Non-pigmented ciliary epithelial cell (primary cell): ENCODE results near the gene C3orf49.

Experiments used
- DNase-seq: peaks from one replicate; pipeline ENCODE4 v3.0.0-alpha.2; 2010; ENCODE audit warnings: low read depth

Gene C3orf49

DNA sequence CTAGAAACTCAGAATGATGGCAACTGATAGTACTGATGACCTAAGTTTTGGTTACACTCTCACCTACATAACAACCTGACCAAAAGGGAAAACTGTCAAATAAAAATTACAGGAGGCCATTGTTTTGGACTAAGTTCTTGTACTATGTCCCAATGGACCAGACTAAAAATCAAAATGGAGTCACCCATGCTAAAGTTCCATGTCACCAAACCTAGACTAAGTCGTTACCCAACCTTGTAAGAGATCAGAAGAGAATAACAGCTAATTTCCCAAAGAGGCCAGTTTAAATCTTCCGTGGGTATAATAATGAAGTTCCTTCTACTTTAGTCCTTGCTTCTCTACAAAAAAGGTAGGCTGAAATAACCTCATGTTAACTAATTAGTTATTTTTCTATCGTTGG is 32.2 kb downstream of the C3orf49 start:
- DNase-seq = no peak

DNA sequence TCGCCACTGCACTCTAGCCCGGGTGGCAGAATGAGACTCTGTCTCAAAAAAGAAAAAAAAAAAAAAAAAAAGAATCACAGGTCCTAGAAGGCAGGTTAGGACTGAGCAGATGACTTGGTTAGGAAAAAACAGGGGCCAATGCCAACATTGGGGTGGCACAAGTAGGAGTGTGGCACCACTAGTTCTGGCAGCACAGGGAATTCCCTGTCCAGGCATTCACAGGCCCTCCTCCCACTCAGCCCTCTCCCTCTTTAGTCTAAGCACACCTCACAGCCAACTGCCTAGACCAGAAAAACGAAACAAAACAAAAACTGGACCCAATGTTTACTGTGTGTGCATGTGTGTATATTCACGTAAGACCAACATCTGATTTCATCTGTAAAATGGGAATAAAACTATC is 34.0 kb downstream of the C3orf49 start:
- DNase-seq = no peak

DNA sequence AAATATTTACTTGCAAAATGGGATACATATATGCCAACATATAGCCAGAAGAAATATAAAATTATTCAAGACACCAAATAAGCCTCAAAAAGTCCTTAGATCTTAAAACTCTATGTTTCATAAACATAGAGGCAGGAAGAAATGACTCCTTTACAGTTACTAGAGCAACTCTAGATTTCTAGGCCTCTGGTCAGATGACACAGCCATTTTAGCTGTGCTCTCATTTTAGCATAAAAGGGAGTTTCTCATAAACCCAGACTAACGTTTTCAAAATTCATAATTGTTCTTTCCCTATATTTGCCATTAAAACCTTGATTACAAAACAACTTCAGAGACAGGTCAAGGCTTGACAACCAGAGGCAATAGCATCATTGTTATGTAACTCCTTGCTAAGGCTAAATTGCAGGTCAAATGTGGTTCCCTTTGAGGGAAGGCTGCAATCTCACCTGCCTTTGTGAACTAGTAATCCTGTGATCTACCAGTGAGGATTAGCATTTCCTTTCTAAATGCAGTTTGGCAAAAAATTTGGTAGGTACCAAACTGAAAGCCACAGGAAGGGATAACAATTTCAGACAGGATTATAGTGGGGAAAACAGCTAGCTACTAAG is 36.3 kb downstream of the C3orf49 start:
- no peak for DNase-seq

DNA sequence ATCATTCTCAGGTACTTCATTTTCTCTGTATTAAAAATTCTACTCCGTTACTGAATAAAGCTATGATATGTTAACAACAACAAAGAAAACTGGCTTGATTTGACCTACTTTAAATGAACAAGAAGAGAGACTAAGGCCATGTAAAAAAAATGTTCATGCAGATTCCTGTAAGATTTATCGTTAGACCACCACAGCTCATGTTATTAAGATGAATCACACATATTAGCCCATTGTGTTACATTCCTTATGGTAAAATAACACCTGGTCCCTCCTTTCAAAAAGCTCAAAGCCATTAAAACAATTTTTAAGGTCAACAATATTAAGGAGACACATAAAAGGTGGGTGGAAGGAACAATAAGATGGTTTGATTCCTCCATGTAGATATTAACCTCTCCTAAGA is 38.2 kb downstream of the C3orf49 start:
- DNase-seq = peak; percentile 24

DNA sequence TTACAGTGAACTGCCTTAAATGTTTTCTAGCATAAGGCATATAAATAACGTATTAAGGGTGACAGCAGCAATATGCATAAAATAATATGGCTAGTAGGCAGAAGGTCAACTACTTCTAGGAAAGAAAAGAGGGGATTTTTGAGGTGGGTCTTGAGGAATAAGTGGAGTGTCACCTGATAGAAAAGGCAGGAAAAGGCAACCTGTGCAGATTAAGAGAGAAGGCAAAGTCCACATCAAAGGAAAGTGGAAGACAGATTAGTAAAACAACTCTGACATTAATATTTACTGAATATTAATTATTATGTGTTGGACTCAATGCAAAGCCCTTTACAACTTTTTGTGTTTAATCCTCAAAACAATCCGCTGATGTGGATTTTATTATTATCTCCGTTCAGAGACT is 41.7 kb downstream of the C3orf49 start:
- no peak for DNase-seq

DNA sequence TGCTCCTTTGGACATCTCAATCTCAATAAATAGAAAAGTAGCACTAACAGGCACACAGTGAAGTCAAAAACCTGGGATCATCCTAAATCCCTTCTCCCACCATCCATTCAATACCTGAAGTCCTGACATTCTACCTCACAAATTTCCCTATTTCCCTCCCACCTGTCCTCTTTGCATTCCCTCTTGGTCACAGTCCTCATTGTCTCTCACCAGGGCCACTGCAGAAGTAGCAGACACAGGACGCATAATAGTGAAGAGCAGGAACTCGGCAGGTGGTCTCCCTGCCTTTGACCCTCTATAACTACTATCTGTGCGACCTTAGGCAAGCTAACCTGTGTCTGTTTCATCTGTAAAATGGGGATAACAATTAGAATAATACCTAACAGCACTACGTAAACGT is 42.2 kb downstream of the C3orf49 start:
- DNase-seq = no peak

DNA sequence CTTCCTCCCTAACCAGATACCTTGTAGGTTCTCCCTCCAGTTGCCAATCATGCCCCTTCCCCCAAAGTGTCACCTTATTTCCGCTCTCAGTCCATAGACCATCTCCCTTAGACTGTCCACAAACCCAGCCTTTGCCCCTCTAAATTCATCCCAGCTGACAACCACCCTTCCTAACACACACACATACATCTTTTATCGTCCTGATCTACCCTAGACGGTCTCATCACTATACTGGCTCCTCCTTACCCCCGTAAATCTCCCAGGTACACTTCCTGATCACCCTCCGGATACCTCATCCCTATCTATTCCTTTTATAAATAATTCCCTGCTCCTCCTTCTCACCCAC is 43.7 kb downstream of the C3orf49 start:
- DNase-seq = no peak

DNA sequence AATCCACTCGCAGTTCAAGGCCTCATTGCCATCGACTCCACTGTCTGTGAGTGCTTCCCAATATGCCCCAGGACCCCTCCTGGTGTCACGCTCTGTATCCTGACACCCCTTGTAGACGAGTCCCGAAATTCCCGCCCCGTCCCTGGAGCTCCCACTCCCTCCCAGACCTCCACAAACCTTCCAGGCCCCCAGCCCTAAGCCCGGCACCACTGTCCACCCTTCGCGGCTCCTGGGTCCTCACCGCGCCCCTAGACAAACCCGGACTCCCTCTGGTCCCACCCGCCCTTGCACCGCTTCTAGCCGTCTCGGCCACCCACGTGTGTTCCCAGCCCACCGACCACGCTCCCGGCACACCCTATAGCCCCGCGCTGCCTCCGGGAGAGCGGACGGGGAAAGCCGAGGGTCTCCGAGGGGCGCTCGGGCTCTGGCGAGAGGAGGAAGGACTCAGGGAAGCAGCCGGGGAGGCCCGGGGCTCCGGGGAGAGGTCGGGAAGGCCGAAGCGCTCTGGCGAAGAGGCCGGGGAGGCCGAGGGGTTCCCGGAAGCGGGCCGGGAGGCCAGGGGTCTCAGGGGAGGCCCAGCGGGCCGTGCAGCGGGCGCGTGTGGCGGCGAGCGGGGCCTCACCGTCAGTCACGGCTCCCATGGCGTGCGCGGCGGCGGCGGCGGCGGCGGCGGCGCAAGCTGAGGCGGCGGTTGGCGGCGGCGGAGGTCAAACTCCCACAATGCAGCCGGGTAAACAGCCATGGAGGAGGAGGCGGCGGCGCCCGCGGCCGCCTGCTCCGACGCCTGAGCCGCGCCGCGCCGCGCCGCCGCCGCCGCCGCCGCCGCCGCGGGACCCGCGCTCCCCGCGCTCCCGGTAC is 44.3 kb downstream of the C3orf49 start, which contains the start of the genes ATXN7 and THOC7:
TSS of gene ATXN7 (plus strand) at position 718 of the 858 bp plus-strand sequence. CDS start 48,732 bp downstream, outside the sequence.
TSS of gene THOC7 (minus strand) at position 656 of the 858 bp plus-strand sequence. CDS start at position 641, 15 bp downstream.
- DNase-seq = no peak

DNA sequence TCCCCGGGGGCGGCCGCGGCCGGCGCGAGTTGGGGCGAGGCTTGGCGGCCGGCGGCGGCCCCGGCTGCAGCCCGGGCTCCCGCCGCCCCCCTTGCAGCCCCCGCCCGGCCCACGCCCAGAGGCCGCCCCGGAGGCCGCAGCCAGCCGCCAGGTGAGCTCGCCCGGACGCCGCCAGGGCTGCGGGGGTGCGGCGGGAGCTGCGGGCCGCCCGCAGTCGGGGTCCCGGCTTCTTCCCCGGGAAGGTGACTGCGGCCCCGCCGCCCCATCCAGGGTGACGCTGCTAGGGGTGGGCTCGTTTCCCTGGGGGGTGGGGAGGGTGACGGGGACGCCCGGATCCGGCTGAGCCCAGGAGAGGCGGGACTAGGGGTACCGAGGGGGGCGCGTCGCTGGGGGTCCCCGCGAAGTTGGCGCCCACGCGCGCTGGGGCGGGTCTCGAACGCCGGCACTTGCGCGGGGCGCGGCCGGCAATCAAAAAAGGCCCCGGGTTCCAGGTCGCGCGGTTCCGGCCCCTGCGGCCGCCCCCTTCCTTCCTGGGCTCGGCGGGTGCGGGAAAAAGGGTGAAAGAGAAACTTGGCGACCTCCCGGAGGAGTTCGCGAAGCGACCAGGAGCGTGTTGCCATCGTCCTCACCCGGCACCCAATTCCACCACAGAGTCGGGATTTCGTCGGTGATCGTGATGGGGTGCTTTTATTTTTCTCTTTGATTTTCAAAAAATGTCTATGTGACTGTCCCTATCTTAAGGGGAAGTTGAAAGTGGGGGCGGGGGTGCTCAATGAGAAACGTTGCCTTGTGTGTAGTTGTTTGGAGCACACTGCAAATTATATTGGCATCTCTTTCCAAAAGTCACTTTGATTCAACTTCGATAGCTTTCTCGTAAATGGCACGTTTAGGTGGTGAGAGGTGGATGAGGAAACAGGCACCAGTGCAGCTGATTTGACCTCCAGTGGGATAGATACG is 45.2 kb downstream of the C3orf49 start:
- no peak for DNase-seq

DNA sequence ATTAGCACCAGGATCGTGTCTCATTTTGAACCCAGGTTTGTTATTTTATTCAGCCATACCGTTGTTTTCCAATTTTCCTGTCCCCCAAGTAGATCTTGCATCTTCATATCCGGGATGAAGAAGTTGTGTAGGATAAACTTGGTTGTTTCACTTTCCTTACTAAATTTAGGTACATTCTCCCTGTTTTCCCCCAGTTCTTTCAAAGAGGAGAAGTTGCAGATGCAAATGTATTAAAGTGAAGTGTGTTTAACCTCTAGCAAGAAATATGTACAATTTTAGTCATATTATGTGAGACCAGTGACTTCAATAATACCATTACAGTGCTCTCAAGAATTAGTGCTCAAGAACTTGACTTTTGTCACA is 45.8 kb downstream of the C3orf49 start:
- no peak for DNase-seq

DNA sequence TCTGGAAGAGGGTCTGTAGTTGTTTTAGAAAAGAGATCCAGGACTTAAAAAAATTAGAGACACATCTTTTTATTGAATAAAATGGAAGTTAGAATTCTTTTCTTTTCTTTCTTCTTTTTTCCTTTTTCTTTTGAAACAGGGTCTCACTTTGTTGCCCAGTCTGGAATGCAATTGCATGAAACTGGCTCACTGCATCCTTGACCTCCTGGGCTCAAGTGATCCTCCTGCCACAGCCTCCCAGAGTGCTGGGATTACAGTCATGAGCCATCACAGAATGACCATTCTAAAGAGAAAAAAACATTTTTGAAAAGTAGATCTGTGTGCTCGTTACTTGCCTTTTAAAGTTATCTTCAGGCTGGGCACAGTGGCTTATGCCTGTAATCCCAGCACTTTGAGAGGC is 48.1 kb downstream of the C3orf49 start:
- DNase-seq = no peak

DNA sequence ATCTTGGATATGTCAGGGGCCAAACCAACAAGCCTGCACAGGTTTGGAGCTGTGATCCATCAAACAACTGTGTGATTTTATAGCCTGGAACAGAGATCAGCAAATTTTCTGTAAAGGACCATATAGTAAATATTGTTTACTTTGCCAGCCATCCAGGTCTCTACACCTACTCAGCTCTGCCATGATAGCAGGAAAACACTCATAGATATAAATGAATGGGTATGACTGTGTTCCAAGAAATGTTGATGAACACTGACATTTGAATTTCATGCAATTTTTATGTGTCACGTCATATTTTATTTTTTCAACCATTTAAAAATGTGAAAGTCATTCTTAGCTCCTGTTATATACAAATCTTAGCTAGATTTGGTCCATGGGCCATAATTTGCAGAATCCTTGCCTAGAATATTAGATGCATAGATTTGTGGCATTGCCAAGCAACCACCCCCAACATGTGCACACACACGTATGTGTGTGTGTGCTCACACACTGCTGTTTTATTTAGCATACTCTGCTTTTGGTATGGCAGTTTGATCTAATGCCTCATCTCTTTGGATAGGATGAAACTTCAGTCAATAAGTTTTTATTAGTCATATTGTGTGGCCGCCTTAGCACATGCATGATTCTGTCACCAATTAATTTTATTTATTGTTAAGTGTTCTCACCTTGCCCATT is 51.0 kb downstream of the C3orf49 start:
- DNase-seq = no peak

DNA sequence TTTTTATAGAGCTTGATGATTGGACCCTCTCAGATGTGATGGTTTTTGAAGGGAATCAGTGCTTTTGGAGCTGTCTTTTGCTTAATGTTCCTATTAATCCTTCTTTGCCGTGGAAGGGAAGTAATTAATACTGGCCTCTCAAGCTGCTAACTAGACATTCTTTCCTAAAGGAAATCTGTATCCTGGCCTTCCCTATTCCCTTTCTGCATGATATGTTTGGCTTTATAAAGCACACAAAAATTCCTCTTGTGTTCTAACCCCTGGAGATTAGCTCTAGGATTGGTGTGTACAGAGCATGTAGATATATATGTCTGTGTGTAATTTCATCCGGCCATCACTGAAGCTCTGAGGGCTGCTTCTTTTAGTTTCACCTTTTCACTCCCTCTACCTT is 51.5 kb downstream of the C3orf49 start:
- no peak for DNase-seq

DNA sequence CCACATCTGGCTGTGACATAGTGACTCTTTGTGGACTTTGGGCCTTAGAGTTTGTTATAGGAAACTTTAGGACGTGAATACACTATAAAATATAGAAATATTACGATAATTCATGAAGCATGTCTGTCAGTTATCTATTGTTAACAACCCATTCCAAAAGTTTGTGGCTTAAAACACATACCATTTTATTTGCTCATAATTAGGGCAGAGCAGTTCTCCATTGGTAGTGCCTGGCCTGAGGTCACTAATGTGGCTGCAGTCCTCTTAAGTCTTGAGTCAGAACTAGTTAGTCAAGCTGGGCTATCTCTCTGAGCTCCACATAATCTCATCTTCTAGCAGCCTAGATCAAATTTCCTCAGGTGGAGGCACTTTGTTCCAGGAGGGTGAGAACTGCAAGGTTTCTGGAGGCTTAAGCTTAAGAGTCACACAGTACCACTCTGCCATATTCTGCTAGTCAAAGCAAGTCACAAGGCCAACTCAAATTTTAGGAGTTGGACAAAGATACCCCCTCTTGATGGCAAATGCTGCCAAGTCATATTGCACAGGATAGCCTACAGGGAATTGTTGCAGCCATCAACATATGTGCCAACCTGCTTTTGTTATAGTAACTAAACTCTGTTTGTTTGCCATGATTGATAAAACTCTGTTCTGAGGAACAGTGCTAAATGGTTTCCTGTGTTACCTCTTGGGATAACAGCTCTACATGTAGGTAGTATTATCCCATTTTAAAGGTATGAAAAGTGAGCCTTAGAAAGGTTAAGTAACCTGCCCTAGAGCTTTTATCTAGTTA is 53.2 kb downstream of the C3orf49 start:
- peak; percentile 71 for DNase-seq

DNA sequence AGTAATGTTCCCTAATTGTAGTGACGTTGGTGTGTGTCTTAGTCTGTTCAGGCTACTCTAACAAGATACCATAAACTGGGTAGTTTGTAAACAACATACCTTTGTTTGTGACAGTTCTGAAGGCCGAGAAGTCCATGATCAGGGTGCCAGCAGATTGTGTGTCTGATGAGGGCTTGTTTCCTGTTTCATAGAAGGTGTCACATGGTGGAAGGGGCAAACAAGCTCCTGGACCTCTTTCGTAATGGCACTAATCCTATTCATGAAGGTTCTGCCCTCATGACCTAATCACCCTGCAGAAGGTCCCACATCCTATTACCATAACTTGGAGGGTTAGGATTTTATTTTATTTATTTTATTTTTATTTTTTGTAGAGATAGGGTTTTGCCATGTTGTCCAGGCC is 55.7 kb downstream of the C3orf49 start:
- no peak for DNase-seq

DNA sequence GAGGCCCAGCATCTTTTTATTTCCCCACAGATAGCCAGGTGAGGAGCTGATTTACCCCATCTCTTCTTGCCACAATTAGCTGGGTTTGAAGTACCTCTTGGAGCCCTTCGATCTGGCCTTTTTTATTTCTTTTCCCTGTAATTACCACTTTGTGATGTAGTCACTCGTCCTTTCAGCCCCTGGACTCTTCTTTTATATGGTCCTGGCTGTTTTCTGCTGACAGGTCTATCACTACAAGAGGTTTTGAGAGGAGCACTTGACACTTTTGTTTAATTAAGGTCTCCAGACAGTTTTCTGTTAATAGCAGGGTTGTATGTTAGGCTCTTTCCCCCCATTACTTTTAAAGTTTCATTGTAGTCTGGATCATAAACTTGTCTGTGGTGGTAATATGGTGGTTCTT is 56.4 kb downstream of the C3orf49 start:
- DNase-seq = no peak

DNA sequence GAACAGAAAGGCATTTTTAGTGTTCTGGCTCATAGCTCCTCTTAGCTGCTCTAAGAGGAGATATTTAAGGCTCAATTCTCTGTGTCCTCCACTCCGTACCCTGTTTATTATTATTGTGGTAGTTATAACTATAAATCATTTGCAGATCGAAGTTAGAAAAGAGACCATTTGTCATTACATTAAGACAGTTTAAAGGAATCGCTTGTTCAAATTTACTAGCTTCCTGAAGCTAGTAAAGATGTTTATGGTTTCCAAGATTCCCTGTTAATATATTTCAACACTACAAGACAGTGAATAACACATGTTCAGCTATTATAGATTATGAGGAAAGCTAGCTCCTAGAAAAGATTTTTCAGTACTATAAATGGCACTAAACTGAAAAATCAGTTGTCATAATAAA is 57.2 kb downstream of the C3orf49 start:
- no peak for DNase-seq

DNA sequence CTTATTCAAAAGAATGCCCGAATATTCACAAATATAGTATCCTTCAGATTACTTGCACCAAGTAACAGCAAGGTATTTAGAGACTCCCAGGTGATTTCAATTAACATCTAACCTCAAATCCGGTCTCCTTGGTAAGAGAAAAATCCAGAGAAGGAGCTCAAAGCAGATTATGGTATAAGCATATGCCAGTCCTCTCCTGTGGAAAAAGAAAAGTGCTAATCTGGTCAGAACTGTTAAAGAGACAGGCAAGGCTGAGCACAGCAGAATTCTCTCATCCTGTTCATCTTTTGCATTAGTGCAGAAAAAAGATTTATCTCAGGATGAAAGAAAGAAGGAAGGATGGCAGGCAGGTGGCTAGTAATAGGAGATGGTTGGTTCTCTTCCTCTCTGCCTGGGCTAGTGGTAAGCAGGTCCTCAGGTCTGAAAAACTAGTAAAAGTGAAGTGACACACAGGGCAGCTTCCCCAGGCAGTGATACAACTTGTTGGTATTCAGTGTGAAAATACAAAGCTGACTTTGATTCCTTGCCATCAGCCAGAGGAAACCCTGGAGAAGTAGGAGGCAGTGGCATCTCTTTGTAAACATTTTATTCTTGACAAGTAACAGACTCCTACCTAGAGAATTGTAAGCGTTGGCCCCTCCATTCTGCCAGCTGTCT is 58.8 kb downstream of the C3orf49 start:
- DNase-seq = no peak

DNA sequence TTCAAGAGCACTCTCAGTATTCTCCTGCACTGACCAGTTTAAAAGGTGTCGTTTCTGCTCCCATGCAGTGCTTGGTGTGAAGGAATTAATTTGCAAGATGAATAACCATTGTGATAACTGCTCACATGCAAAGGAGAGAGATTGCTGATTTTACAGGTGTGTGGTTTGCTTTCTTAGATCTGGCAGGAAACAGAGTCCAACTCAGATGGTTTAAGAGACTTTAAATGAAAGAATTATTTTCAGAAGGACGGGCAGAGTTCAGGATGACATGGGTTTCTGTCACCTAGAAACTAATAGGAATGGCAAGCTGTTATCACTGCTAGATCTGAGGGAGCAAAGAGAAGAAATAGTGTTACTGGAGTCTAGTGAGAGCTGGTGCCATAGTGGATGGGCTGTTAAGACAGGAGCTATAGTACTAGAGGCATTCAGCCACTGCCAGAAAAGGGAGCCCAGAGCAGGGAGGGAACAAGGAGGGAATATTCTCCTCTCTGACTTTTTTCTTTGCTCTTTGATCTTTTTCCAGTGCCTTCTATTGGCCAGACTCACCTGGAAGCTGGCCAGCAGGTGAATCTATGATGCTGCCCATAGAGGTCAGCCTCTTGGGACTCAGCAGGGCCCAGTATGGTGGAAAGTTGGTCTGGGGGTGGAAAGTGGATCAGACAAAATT is 59.4 kb downstream of the C3orf49 start:
- no peak for DNase-seq

DNA sequence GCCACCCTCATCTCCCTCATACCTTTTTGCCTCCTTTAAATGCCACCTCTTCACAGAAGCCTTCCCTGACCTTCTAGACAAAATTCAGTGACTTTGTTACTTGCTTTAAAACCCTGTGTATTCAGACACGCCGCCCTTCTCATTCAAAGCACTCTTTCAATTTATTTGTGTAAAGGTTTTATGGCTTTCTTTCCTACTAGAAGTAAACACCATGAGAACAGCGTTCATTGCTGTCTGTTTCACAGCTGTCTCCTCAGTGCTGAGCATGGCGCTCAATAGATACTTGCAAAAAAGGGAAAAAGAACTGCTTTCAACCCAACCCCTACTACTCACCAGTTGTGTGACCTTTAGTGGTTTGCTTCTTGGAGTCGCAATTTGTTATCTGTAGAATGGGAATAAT is 61.6 kb downstream of the C3orf49 start:
- DNase-seq = no peak
